Activated CD8-positive, alpha-beta T cell treated with anti-CD3 and anti-CD28 coated beads, Interleukin-2, amount 10 ng/mL, durations not matched to agents 7 days and 5 days (primary cell): ENCODE results near the gene ITIH1. TPM values are rescaled to one million over a fixed set of nuclear protein-coding genes. Genes with fewer than 3 reads are reported as not detected.

ENCODE experiments used
- ATAC-seq: fragments of 150-1000 bp; cut with Tn5 transposase; one replicate; pipeline ENCODE4 v1.10.0; 2021; ENCODE audit warnings: moderate library complexity
- CTCF ChIA-PET: fragments of 350-600 bp; sonication (Branson Sonifier 250); formaldehyde crosslinking; loops from one replicate; lab custom pipeline; 2021; ENCODE audit warnings: antibody characterized with exemption; lab: Charles Lee
- POLR2A ChIA-PET: fragments of 350-600 bp; sonication (Branson Sonifier 250); formaldehyde crosslinking; loops from one replicate; lab custom pipeline; 2021; ENCODE audit warnings: antibody characterized with exemption; lab: Charles Lee
- DNase-seq: peaks from one replicate; pipeline ENCODE4 v3.0.0-alpha.2; 2020
- H3K27ac Mint-ChIP-seq: one replicate; pipeline ENCODE4 v1.8.0; 2021; ENCODE audit warnings: mild to moderate bottlenecking, mixed read lengths
- H3K27me3 Mint-ChIP-seq: one replicate; pipeline ENCODE4 v1.8.0; 2021; ENCODE audit warnings: low read depth, mixed read lengths
- H3K36me3 Mint-ChIP-seq: one replicate; pipeline ENCODE4 v1.8.0; 2021; ENCODE audit warnings: low read depth, mixed read lengths
- H3K4me1 Mint-ChIP-seq: one replicate; pipeline ENCODE4 v1.8.0; 2021; ENCODE audit warnings: low read depth, mixed read lengths
- H3K4me3 Mint-ChIP-seq: one replicate; pipeline ENCODE4 v1.8.0; 2021; ENCODE audit warnings: mild to moderate bottlenecking, mixed read lengths
- H3K9me3 Mint-ChIP-seq: one replicate; pipeline ENCODE4 v1.8.0; 2022; ENCODE audit warnings: mixed read lengths; ENCODE audit not compliant: insufficient read depth
- total RNA-seq, 2 experiments: library from RNA; stranded (reverse); gene quantifications; one replicate each; pipeline ENCODE4 v1.2.3, GENCODE V29; 2021

ITIH1 gene
- total RNA-seq, 2 experiments from 2014 or later: not detected

GRCh38 chr3:52805270-52806039 is 28.1 kb downstream of the ITIH1 start:
- Mint-ChIP-seq H3K27me3 (peaks cover 3% of the 10 kb centered on the region), H3K9me3 (no peaks in the 10 kb centered on the region), H3K4me3 (no peak overlapping the region), H3K36me3 (no peaks in the 10 kb centered on the region), H3K27ac (no peak overlapping the region), H3K4me1 (peaks cover 18% of the 10 kb centered on the region)
- DNase-seq (no peak), ATAC-seq (no peak)
- POLR2A ChIA-PET: no interaction called here
- CTCF ChIA-PET: no interaction called here

DNA sequence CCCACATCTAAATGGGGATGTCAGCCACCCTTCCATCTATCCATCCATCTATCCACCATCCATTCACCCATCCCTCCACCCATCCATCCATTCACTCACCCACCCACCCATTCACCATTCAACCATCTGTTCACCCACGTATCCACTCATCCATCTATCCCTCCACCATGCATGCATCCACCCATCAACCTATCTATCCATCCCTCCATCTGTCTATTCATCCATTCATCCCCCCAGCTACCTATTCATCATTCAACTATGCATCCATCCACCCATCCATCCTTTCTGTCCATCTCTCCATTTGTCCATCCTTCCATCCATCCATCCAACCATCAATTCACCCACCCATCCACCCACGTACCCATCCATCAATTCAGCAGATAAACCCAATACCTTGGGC is 31.8 kb downstream of the ITIH1 start:
- Mint-ChIP-seq H3K27ac (no peak overlapping the region), H3K4me1 (peaks cover 18% of the 10 kb centered on the region), H3K4me3 (no peak overlapping the region), H3K9me3 (no peaks in the 10 kb centered on the region), H3K27me3 (peaks cover 3% of the 10 kb centered on the region), H3K36me3 (no peaks in the 10 kb centered on the region)
- ChIA-PET CTCF (interaction anchor here (0.9 to 1.6 kb wide), 2 partner anchors 11 to 12 kb away, joined by 3 to 6 read pairs; no protein-coding TSS in a partner anchor), POLR2A (no interaction called here)
- no peak for DNase-seq
- no peak for ATAC-seq

DNA sequence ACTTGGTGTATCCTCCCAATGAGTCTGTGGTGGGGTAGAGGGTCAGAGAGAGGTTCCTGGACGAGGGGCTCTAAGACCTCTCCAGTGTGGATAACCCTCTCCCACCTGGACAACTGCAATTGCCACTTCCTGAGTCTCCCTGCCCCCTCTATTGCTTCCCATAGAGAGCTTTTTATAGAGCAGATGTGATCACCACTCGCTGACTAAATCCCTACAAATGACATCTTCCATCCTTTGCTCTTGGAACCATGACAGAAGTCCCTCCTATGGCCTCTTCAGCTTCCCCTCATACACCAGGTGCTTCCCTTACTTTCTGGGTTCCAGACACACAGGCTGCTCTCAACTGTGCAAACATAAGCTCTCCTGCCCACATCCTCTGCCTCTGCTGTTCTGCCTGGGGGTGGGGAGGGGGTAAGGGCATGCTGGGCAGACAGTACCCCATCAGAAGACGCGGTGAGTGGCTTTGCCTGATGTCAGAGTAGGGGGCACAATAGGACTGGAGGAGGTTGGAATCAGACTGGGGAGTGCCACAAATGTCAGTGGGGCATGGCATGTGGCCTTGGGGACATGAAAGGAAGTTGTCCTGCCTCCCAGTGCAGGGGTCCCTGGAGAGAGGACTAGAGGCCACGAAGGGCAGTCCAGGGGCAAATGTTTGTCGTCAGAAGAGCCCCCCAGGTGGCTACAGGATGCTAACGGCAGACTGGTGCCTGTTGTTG is 32.4 kb downstream of the ITIH1 start:
- Mint-ChIP-seq H3K9me3 (no peaks in the 10 kb centered on the region), H3K4me1 (peaks cover 18% of the 10 kb centered on the region)

GRCh38 chr3:52810923-52811322 is 33.5 kb downstream of the ITIH1 start:
- no peak overlapping the region for H3K4me3 Mint-ChIP-seq
- H3K9me3 Mint-ChIP-seq: no peaks in the 10 kb centered on the region
- ChIA-PET POLR2A (interaction anchor here (0.9 to 1.4 kb wide), 2 partner anchors 12 to 28 kb away, joined by 3 to 4 read pairs; no protein-coding TSS in a partner anchor), CTCF (interaction anchor here (1.7 kb wide), 1 partner anchor 10 kb away, joined by 5 read pairs; no protein-coding TSS in a partner anchor)
- H3K27me3 Mint-ChIP-seq: peaks cover 3% of the 10 kb centered on the region
- H3K36me3 Mint-ChIP-seq: no peaks in the 10 kb centered on the region
- DNase-seq (no peak), ATAC-seq (no peak)
- H3K4me1 Mint-ChIP-seq: peaks cover 18% of the 10 kb centered on the region
- H3K27ac Mint-ChIP-seq: no peak overlapping the region

More for the DNA sequence above, 32.4 kb downstream of the ITIH1 start:
- H3K27ac Mint-ChIP-seq: no peak overlapping the region
- ATAC-seq (no peak), DNase-seq (no peak)
- ChIA-PET POLR2A (interaction anchor here (1.4 kb wide), 1 partner anchor 29 kb away, joined by 4 read pairs; no protein-coding TSS in a partner anchor), CTCF (interaction anchor here (0.9 to 1.6 kb wide), 2 partner anchors 11 kb away, joined by 3 to 6 read pairs; no protein-coding TSS in a partner anchor)
- H3K36me3 Mint-ChIP-seq: no peaks in the 10 kb centered on the region
- no peak overlapping the region for H3K4me3 Mint-ChIP-seq
- peaks cover 3% of the 10 kb centered on the region for H3K27me3 Mint-ChIP-seq

GRCh38 chr3:52811452-52812011 is 34.1 kb downstream of the ITIH1 start:
- POLR2A ChIA-PET: interaction anchor here (0.9 kb wide), 1 partner anchor 13 kb away, joined by 3 read pairs; no protein-coding TSS in a partner anchor
- Mint-ChIP-seq H3K4me1 (peaks cover 18% of the 10 kb centered on the region), H3K27me3 (peaks cover 3% of the 10 kb centered on the region), H3K36me3 (no peaks in the 10 kb centered on the region), H3K27ac (no peak overlapping the region), H3K9me3 (no peaks in the 10 kb centered on the region), H3K4me3 (no peak overlapping the region)
- ATAC-seq (no peak), DNase-seq (no peak)
- CTCF ChIA-PET: interaction anchor here (1.7 kb wide), 1 partner anchor 9 kb away, joined by 5 read pairs; no protein-coding TSS in a partner anchor

DNA sequence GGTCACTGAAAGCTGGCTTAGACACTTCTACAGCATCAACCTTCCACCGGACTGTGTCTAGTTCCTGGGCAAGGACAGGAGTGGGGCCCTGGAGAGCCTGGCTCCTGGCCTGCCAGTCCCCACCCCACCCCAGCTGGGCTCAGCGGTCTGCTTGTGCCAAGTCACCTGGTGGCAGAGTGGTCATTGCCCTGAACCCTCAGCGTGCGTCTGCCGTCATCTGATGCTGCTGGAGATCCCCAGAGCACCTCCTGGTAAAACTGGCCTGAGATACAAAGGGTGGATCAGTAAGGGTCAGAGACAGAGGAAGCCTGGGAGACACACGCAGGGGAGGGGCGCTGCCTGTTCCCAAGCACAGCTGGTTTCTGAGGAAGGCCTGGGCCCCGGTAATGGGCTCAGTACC is 36.4 kb downstream of the ITIH1 start:
- ChIA-PET CTCF (no interaction called here), POLR2A (no interaction called here)
- DNase-seq (no peak), ATAC-seq (no peak)
- Mint-ChIP-seq H3K36me3 (no peaks in the 10 kb centered on the region), H3K27ac (no peak overlapping the region), H3K4me3 (no peak overlapping the region), H3K4me1 (peaks cover 9% of the 10 kb centered on the region), H3K27me3 (peaks cover 3% of the 10 kb centered on the region), H3K9me3 (no peaks in the 10 kb centered on the region)

GRCh38 chr3:52816199-52816598 is 38.8 kb downstream of the ITIH1 start:
- CTCF ChIA-PET: interaction anchor here (0.9 to 1.2 kb wide), 2 partner anchors 17 to 119 kb away, joined by 4 read pairs; no protein-coding TSS in a partner anchor
- DNase-seq (no peak), ATAC-seq (no peak)
- Mint-ChIP-seq H3K36me3 (no peaks in the 10 kb centered on the region), H3K4me1 (no peaks in the 10 kb centered on the region), H3K9me3 (no peaks in the 10 kb centered on the region), H3K4me3 (no peak overlapping the region), H3K27ac (no peak overlapping the region), H3K27me3 (no peaks in the 10 kb centered on the region)
- POLR2A ChIA-PET: no interaction called here

- Mint-ChIP-seq H3K27me3 (no peaks in the 10 kb centered on the region), H3K36me3 (no peaks in the 10 kb centered on the region), H3K4me3 (no peak overlapping the region), H3K27ac (no peak overlapping the region), H3K4me1 (no peaks in the 10 kb centered on the region), H3K9me3 (no peaks in the 10 kb centered on the region)
- CTCF ChIA-PET: interaction anchor here (0.9 kb wide), 1 partner anchor 18 kb away, joined by 4 read pairs; no protein-coding TSS in a partner anchor
- ATAC-seq (no peak), DNase-seq (no peak)
- POLR2A ChIA-PET: no interaction called here
Measured at GRCh38 chr3:52816654-52817053, 39.3 kb downstream of the ITIH1 start.

DNA sequence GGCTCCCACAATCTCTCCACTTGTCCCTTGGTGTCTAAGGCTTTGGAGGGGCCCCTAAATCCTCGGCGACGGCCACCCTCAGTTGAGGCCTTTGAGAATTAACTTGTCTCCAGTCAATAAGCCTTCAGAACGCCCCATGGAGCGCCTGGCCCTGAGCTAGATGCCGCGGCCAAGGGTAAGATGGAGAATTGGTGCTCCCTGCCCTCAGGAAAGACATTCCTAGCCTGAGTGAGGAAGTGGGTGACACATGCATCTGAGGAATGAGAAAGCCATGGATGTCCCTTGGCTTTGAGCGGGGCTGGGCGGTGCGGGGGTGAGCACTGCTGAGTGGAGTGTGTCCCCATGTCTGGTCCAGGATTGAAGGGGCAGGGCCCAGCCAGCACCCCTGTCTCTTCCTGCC is 39.8 kb downstream of the ITIH1 start:
- H3K9me3 Mint-ChIP-seq: no peaks in the 10 kb centered on the region
- no peak overlapping the region for H3K27ac Mint-ChIP-seq
- ChIA-PET CTCF (interaction anchor here (0.9 kb wide), 1 partner anchor 18 kb away, joined by 4 read pairs; no protein-coding TSS in a partner anchor), POLR2A (no interaction called here)
- DNase-seq (no peak), ATAC-seq (no peak)
- H3K27me3 Mint-ChIP-seq: no peaks in the 10 kb centered on the region
- no peaks in the 10 kb centered on the region for H3K4me1 Mint-ChIP-seq
- H3K36me3 Mint-ChIP-seq: no peaks in the 10 kb centered on the region
- H3K4me3 Mint-ChIP-seq: no peak overlapping the region

- ChIA-PET CTCF (no interaction called here), POLR2A (no interaction called here)
- ATAC-seq: no peak
Measured at GRCh38 chr3:52817860-52818259, 40.5 kb downstream of the ITIH1 start.

GRCh38 chr3:52819936-52820335 is 42.5 kb downstream of the ITIH1 start:
- Mint-ChIP-seq H3K27ac (no peak overlapping the region), H3K27me3 (no peaks in the 10 kb centered on the region), H3K9me3 (no peaks in the 10 kb centered on the region), H3K4me3 (no peak overlapping the region), H3K36me3 (no peaks in the 10 kb centered on the region), H3K4me1 (no peaks in the 10 kb centered on the region)
- no peak for DNase-seq
- CTCF ChIA-PET: interaction anchor here (0.7 to 1.9 kb wide), 7 partner anchors 8 to 115 kb away, joined by 3 to 9 read pairs (median 5); partner anchors contain the start of gene ITIH4
- POLR2A ChIA-PET: no interaction called here
- ATAC-seq: no peak

More at GRCh38 chr3:52817860-52818259, 40.5 kb downstream of the ITIH1 start:
- H3K27me3 Mint-ChIP-seq: no peaks in the 10 kb centered on the region
- no peaks in the 10 kb centered on the region for H3K9me3 Mint-ChIP-seq
- no peak overlapping the region for H3K4me3 Mint-ChIP-seq
- no peaks in the 10 kb centered on the region for H3K36me3 Mint-ChIP-seq
- no peak overlapping the region for H3K27ac Mint-ChIP-seq
- no peaks in the 10 kb centered on the region for H3K4me1 Mint-ChIP-seq
- DNase-seq: no peak
